NCI-H82 treated with DMSO at 0.1 percent for 48 hours (cell line): ENCODE measurements around the gene ADAP1.

Source experiments
- DNase-seq: peaks from one replicate; lab custom pipeline; 2025; ENCODE audit not compliant: unreplicated experiment; lab: John Stamatoyannopoulos, UW

The ADAP1 gene

GRCh38 chr7:923108-924041 is 31.1 kb downstream of the ADAP1 start:
- no peak for DNase-seq

GRCh38 chr7:922334-923107 is 32.0 kb downstream of the ADAP1 start:
- no peak for DNase-seq

GRCh38 chr7:921581-922333 is 32.7 kb downstream of the ADAP1 start:
- no peak for DNase-seq

- no peak for DNase-seq
Measured at GRCh38 chr7:921071-921461, 33.4 kb downstream of the ADAP1 start.

DNA sequence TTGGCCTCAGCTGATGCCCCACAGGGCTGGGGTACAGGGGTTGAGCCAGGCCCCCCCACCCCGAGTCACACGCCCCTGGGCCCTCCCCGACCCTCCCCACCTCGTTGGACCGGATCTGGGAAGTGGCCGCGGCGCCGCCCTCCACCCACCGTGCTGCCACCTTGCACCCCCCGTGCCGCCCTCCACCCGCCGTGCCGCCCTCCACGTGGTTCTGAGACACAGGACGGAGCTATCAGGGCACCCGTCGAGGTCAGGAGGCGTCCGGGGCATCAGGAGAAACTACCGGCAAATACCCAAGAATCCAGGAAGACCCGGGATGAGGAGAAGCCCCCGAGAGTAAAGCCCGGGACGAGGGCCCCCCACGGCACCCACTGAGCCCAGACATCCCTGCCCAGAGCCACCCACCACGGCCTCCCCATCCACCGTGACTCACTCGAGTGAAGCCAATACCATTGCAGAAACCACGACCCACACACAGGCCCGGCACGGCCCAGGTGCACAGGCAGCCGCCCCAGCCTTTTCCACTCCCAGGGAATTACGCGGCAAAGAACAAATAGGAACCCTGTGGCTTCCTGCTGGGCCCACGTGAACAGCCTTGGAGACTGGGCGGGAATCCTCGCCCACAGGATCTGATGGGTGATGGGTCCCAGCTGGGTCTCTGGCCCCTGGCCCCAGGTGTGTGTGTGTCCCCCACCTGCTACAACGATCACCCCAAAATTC is 34.0 kb downstream of the ADAP1 start:
- no peak for DNase-seq

GRCh38 chr7:919924-920341 is 34.5 kb downstream of the ADAP1 start:
- no peak for DNase-seq

GRCh38 chr7:919114-919442 is 35.4 kb downstream of the ADAP1 start:
- no peak for DNase-seq

- no peak for DNase-seq
Measured at GRCh38 chr7:918441-919113, 35.9 kb downstream of the ADAP1 start.

DNA sequence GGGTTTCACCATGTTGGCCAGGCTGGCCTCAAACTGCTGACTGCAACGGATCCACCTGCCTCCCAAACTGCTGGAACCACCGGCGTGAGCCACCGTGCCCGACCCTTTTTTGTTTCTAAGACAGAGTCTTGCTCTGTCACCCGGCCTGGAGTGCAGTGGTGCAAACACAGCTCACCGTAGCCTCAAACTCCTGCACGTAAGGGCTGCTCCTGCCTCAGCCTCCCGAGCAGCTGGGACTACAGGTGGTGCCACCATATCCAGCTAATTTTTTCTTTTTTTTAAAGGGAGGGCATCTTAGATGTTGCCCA is 36.4 kb downstream of the ADAP1 start:
- DNase-seq: no peak

- DNase-seq: no peak
Measured at GRCh38 chr7:917255-918117, 37.0 kb downstream of the ADAP1 start.

- no peak for DNase-seq
Measured at GRCh38 chr7:916291-916941, 38.1 kb downstream of the ADAP1 start.

- no peak for DNase-seq
Measured at GRCh38 chr7:915291-916218, 38.9 kb downstream of the ADAP1 start.

GRCh38 chr7:914521-915194 is 39.8 kb downstream of the ADAP1 start:
- DNase-seq: no peak

DNA sequence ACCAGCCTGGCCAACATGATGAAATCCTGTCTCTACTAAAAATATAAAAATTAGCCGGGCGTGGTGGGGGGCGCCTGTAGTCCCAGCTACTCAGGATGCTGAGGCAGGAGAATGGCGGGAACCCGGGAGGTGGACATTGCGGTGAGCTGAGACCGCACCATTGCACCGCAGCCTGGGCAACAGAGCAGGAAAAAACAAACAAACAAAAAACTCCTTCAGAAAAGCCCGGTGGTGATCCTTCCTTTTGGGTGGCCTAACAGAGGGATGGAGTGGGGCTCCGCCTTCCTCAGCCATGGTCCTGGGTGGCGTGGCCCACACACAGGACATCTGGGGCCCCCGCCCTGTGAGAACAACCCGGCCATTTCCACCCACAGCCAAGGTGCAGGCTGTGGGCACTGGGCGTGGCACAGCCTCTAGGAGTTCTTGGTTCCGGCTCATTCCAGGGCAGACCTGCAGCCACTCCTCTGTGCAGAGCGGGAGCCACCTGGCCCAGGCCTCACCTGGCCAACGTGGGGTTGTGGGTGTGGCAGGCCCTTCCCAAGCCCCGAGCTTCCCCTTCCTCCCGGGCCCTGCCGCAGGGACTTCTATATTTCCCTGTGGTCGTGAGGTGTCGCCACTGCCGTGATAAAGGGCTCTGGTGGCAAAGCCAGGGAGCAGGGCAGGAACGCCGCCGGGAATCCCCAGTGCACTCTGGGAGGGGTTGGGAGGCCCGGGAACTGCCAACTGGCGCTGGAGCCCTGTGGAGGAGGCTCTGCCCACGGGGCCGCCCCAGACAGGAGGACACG is 40.6 kb downstream of the ADAP1 start:
- no peak for DNase-seq

DNA sequence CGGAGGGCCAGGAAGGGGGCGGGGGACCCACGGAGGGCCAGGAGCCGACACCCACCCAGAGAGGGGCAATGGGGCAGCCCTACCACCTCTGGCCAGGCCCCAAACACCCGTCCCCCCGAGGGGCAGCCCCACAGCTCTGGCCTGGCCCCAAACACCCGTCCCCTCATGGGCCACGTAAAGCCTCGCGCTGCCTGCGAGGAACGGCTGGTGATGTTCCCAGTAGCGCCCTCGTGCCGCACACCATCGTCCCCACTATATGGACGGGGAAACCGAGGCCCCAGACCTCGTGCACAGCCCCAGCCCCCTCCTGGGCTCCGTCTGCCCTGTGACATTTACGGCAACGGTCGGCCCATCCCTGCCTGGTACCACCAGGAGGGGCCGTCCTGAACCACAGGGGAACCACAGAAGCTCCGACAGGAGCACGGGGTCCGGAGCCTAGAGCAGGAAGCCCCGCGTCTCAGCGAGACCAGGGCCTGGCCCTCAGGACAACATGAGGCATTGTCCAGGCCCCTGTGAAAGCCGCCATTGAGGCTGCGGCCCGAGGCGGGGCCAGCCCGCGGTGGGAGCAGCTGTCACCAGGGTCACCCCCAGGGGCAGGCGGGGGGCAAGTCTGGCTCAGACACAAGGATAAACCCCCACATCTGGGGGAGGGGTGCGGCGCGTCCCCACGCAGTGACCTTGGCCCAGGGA is 42.5 kb downstream of the ADAP1 start:
- no peak for DNase-seq

GRCh38 chr7:910931-911431 is 43.5 kb downstream of the ADAP1 start:
- DNase-seq: no peak
